H1 (cell line): Measurements from ENCODE around the gene FGF14. TPM values are rescaled to one million over a fixed set of nuclear protein-coding genes. Genes with fewer than 3 reads are reported as not detected.

Source experiments
- POU5F1 ChIP-seq: IDR thresholded peaks from 2 replicates; pipeline ENCODE4 v1.6.1; 2011; ENCODE audit warnings: low read depth, mild to moderate bottlenecking, low read length, moderate library complexity
- RBBP5 ChIP-seq: IDR thresholded peaks from 2 replicates; pipeline ENCODE4 v1.7.1; 2012; ENCODE audit warnings: low read depth, mild to moderate bottlenecking, inconsistent platforms, low read length, moderate library complexity, borderline replicate concordance
- RNF2 ChIP-seq: fragments of 200-900, 300-1000 bp; sonication (generic); IDR thresholded peaks from 2 replicates; pipeline ENCODE4 v1.7.1; 2016; ENCODE audit warnings: borderline replicate concordance, low read depth, mild to moderate bottlenecking, antibody characterized with exemption, low read length; ENCODE audit not compliant: poor library complexity, severe bottlenecking; ENCODE audit errors: missing control alignments
- SP2 ChIP-seq: IDR thresholded peaks from 2 replicates; pipeline ENCODE4 v1.6.1; 2012; ENCODE audit warnings: mild to moderate bottlenecking, low read length, inconsistent platforms
- SP4 ChIP-seq: IDR thresholded peaks from 2 replicates; pipeline ENCODE4 v1.6.1; 2012; ENCODE audit warnings: low read length, inconsistent platforms
- TBP ChIP-seq: IDR thresholded peaks from 2 replicates; pipeline ENCODE4 v1.6.1; 2011; ENCODE audit warnings: low read depth, low read length, improper control_type of control experiment
- polyA plus RNA-seq, 7 experiments: library from polyadenylated mRNA; depleted of rRNA in 3 of 7; stranded (reverse) in 5 of 7; unstranded in 2 of 7; fragments of >200 nt in 5 of 7; fragments of 200-250 nt in 2 of 7; gene quantifications; 1 replicate in 5 of 7; 2 replicates in 1 of 7; 4 replicates in 1 of 7; pipeline versions ENCODE4 v1.2.1 to v1.2.3, GENCODE V29; 2011 to 2013; ENCODE audit warnings: missing spikeins in 2 of 7, mixed read lengths in 2 of 7
- total RNA-seq: library from RNA; stranded (reverse); fragmentation: NEBNext Ultra II Directional; extraction: Animal tissue kit (Norgen Biotek cat#: 25700); gene quantifications from 2 replicates; pipeline ENCODE4 v1.2.1, GENCODE V29; 2021

FGF14 gene
- total and polyA plus RNA-seq, 2 of the 8 experiments (the other 6 are each of a cell fraction or from before 2014, with no cell fraction given), result 0.05 to 0.58 TPM

- TF ChIP-seq SP2 (no peak), RNF2 (no peak), SP4 (no peak), RBBP5 (no peak), POU5F1 (no peak), TBP (no peak)
- TF ChIP-seq, all 59 proteins: peak for 0
Measured at GRCh38 chr13:101691341-101691860, 710.4 kb downstream of the FGF14 start (continued).
